ENCODE results near the gene ZW10.
A peak's percentile ranks its signal among the peaks of the same experiment; 100 is the strongest.

The ZW10 gene

GRCh38 chr11:113697756-113698407 lies 75.6 kb downstream of the ZW10 start:
- TF ChIP-seq, protein P1, sequence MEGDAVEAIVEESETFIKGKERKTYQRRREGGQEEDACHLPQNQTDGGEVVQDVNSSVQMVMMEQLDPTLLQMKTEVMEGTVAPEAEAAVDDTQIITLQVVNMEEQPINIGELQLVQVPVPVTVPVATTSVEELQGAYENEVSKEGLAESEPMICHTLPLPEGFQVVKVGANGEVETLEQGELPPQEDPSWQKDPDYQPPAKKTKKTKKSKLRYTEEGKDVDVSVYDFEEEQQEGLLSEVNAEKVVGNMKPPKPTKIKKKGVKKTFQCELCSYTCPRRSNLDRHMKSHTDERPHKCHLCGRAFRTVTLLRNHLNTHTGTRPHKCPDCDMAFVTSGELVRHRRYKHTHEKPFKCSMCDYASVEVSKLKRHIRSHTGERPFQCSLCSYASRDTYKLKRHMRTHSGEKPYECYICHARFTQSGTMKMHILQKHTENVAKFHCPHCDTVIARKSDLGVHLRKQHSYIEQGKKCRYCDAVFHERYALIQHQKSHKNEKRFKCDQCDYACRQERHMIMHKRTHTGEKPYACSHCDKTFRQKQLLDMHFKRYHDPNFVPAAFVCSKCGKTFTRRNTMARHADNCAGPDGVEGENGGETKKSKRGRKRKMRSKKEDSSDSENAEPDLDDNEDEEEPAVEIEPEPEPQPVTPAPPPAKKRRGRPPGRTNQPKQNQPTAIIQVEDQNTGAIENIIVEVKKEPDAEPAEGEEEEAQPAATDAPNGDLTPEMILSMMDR (IDR thresholded peaks at IDR 0.05; ENCODE audit: insufficient read depth, low read length, missing control alignments): no peak
- ChIA-PET CTCF (no interaction called here), POLR2A (no interaction called here)
- H3K4me3 ChIP-seq (ENCODE audit: low read depth, low read length): no peak overlapping the region
- DNase-seq (ENCODE audit: low read depth, low spot score): no peak

GRCh38 chr11:113697111-113697510 lies 76.4 kb downstream of the ZW10 start:
- no peak for DNase-seq (ENCODE audit: low read depth, low spot score)
- POLR2A ChIA-PET: no interaction called here
- TF ChIP-seq, protein P1 (IDR thresholded peaks at IDR 0.05; ENCODE audit: insufficient read depth, low read length, missing control alignments): no peak
- CTCF ChIA-PET: no interaction called here
- no peak overlapping the region for H3K4me3 ChIP-seq (ENCODE audit: low read depth, low read length)

DNA sequence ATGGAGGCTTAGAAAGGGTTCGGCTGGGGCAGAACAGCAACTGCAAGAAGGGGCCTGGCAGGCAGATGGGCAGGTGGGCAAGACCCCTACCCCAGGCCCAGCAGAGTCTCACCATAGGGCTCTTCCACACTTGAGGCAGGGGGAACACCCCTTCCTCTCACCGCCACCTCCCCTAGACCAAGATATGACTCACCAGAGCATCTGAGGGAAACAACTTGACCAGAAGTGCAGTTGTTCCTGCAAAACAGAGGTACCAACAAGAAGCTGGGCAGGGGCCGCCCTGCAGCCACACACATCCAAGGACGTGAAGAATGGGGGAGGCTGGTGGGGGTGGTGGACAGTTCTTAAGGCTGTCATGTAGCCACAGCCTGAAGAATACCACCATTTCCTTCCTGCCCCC lies 78.3 kb downstream of the ZW10 start:
- ChIA-PET POLR2A (no interaction called here), CTCF (no interaction called here)
- DNase-seq (ENCODE audit: low read depth, low spot score): no peak
- TF ChIP-seq, protein P1 (IDR thresholded peaks at IDR 0.05; ENCODE audit: insufficient read depth, low read length, missing control alignments): no peak
- H3K4me3 ChIP-seq (ENCODE audit: low read depth, low read length): no peak overlapping the region

DNA sequence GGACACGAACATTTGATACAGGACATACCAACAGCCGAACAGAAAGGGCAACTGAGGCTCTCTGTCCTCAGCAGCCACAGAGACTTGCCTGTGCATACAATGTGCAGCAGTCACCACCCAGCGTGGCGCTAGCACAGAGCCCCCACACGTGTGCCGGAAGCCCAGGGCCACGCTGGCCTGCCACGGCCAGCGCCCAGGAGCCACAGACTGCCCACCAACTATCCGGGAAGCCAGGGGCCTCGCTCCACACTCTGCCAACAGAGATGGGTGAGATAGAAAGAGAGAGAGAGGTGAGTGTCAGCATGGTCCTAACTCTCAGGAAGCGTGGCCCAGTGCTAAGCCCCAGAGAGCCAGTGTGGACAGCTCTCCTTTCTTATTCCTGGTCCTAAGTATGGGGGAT lies 79.1 kb downstream of the ZW10 start:
- H3K4me3 ChIP-seq (ENCODE audit: low read depth, low read length): no peak overlapping the region
- POLR2A ChIA-PET: no interaction called here
- TF ChIP-seq, protein P1 (IDR thresholded peaks at IDR 0.05; ENCODE audit: insufficient read depth, low read length, missing control alignments): no peak
- no peak for DNase-seq (ENCODE audit: low read depth, low spot score)
- CTCF ChIA-PET: no interaction called here

DNA sequence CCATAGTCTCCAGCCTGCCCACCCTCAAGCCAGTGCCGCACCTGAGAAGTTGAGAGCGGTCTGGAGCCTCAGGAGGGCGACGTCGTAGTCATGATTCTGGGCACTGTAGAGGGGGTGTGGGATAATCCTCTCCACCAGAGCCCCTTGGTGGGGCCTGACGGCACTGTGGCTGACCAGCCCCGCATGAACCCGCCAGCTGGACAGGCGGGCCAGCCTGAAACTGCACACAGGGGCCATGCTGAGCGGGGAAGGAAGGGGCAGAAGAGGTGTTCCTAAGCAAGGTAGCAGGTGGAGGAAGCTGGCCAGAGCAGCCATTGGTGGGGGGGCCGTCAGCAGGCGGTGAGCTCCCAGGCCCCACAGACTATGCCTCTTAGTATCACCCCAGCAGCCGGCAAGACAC lies 80.5 kb downstream of the ZW10 start:
- TF ChIP-seq, protein P1 (IDR thresholded peaks at IDR 0.05; ENCODE audit: insufficient read depth, low read length, missing control alignments): no peak
- CTCF ChIA-PET: interaction anchor here (1.2 kb wide), 1 partner anchor 160 kb away, joined by 3 read pairs; no protein-coding TSS in a partner anchor
- no peak overlapping the region for H3K4me3 ChIP-seq (ENCODE audit: low read depth, low read length)
- DNase-seq (ENCODE audit: low read depth, low spot score): no peak
- POLR2A ChIA-PET: no interaction called here

GRCh38 chr11:113690619-113691569 lies 82.6 kb downstream of the ZW10 start:
- ChIA-PET POLR2A (no interaction called here), CTCF (no interaction called here)
- no peak for DNase-seq (ENCODE audit: low read depth, low spot score)
- no peak overlapping the region for H3K4me3 ChIP-seq (ENCODE audit: low read depth, low read length)
- TF ChIP-seq, protein P1 (IDR thresholded peaks at IDR 0.05; ENCODE audit: insufficient read depth, low read length, missing control alignments): peak; percentile 5

All from AG04449 (cell line).